ENCODE results near the gene NPTX1. TPM values are rescaled to one million over a fixed set of nuclear protein-coding genes. Genes with fewer than 3 reads are reported as not detected.
"Not testable (repeated sequence)": the region's sequence is repeated elsewhere in the genome, so short reads cannot be mapped to it uniquely, and the experiment has no call there.

Gene NPTX1
- total and polyA plus RNA-seq, 4 donors, result under 0.01 TPM; not detected in 3

DNA sequence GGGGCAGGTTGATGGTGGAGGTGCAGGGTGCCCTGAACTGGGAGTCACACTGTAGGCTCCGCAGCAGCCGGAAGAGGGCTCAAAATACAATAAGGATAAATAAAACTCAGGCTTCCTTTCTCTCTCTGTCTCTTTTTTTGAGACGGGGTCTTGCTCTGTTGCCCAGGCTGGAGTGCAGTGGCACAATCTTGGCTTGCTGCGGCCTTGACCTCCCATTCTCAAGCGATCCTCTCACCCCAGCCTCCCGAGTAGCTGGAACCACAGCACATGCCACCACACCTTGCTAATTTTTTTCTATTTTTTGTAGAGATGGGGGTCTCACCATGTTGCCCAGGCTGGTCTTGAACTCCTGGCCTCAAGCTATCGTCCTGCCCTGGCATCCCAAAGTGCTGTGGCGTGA, 32.9 kb upstream of the NPTX1 start (continued):
- TF ChIP-seq HNF4G (IDR thresholded peaks at IDR 0.05), result no peak

DNA sequence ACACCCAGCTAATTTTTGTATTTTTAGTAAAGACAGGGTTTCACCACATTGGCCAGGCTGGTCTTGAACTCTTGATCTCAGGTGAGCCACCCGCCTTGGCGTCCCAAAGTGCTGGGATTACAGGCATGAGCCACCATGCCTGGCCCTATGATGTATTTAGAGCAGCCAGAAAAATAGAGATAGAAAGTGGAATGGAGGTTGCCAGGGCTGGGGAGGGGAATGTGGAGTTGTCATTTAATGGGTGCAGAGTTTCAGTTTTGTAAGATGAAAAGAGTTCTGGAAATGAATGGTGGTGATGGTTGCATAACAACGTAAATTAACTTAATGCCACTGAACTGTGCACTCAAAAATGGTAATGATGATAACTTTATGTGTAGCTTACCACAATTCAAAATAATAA, 31.6 kb upstream of the NPTX1 start:
- Histone ChIP-seq H3K36me3 (ENCODE audit: control insufficient read depth in 4 of 4, insufficient read depth in 3 of 4, low read depth in 1 of 4, low read length in 3 of 4) (no peaks in the 10 kb centered on the region), H3K9me3 (ENCODE audit: control insufficient read depth in 4 of 4, low read length in 3 of 4) (no peaks in the 10 kb centered on the region), H3K27ac (ENCODE audit: low read depth in 1 of 2, low read length in 2 of 2) (no peak overlapping the region), H3K4me1 (ENCODE audit: control insufficient read depth in 4 of 4, insufficient read depth in 4 of 4, low read length in 3 of 4) (no peaks in the 10 kb centered on the region), H3K9ac (ENCODE audit: low read depth in 1 of 2, low read length in 2 of 2) (no peak overlapping the region), H3K27me3 (ENCODE audit: control insufficient read depth in 4 of 4, insufficient read depth in 4 of 4, low read length in 3 of 4) (peaks cover 0 to 4% (median 1%) of the 10 kb centered on the region in 4 donors), H3K4me3 (ENCODE audit: low read depth in 1 of 3, low read length in 3 of 3) (no peak overlapping the region)
- WGBS, result 81% methylated on average over 3 of the region's 3 CpGs
- TF ChIP-seq FOXA1 (IDR thresholded peaks at IDR 0.05), result no peak
- no peak for TF ChIP-seq GABPA (IDR thresholded peaks at IDR 0.05 in 1 of 2, conservative IDR thresholded peaks at IDR 0.05 in 1 of 2)
- TF ChIP-seq HNF4G (IDR thresholded peaks at IDR 0.05), result no peak
- TF ChIP-seq RAD21 (IDR thresholded peaks at IDR 0.05), result no peak
- no peak for TF ChIP-seq FOXA2 (IDR thresholded peaks at IDR 0.05)
- no peak for TF ChIP-seq RXRA (IDR thresholded peaks at IDR 0.05)
- TF ChIP-seq, protein P1, sequence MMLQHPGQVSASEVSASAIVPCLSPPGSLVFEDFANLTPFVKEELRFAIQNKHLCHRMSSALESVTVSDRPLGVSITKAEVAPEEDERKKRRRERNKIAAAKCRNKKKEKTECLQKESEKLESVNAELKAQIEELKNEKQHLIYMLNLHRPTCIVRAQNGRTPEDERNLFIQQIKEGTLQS (IDR thresholded peaks at IDR 0.05), result no peak
- TF ChIP-seq, protein P2, sequence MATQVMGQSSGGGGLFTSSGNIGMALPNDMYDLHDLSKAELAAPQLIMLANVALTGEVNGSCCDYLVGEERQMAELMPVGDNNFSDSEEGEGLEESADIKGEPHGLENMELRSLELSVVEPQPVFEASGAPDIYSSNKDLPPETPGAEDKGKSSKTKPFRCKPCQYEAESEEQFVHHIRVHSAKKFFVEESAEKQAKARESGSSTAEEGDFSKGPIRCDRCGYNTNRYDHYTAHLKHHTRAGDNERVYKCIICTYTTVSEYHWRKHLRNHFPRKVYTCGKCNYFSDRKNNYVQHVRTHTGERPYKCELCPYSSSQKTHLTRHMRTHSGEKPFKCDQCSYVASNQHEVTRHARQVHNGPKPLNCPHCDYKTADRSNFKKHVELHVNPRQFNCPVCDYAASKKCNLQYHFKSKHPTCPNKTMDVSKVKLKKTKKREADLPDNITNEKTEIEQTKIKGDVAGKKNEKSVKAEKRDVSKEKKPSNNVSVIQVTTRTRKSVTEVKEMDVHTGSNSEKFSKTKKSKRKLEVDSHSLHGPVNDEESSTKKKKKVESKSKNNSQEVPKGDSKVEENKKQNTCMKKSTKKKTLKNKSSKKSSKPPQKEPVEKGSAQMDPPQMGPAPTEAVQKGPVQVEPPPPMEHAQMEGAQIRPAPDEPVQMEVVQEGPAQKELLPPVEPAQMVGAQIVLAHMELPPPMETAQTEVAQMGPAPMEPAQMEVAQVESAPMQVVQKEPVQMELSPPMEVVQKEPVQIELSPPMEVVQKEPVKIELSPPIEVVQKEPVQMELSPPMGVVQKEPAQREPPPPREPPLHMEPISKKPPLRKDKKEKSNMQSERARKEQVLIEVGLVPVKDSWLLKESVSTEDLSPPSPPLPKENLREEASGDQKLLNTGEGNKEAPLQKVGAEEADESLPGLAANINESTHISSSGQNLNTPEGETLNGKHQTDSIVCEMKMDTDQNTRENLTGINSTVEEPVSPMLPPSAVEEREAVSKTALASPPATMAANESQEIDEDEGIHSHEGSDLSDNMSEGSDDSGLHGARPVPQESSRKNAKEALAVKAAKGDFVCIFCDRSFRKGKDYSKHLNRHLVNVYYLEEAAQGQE (IDR thresholded peaks at IDR 0.05), result no peak
- TF ChIP-seq JUND (IDR thresholded peaks at IDR 0.05), result no peak
- TF ChIP-seq, protein P3, sequence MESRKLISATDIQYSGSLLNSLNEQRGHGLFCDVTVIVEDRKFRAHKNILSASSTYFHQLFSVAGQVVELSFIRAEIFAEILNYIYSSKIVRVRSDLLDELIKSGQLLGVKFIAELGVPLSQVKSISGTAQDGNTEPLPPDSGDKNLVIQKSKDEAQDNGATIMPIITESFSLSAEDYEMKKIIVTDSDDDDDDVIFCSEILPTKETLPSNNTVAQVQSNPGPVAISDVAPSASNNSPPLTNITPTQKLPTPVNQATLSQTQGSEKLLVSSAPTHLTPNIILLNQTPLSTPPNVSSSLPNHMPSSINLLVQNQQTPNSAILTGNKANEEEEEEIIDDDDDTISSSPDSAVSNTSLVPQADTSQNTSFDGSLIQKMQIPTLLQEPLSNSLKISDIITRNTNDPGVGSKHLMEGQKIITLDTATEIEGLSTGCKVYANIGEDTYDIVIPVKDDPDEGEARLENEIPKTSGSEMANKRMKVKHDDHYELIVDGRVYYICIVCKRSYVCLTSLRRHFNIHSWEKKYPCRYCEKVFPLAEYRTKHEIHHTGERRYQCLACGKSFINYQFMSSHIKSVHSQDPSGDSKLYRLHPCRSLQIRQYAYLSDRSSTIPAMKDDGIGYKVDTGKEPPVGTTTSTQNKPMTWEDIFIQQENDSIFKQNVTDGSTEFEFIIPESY (IDR thresholded peaks at IDR 0.05), result no peak
- DNase-seq (ENCODE audit: low spot score), result no peak

DNA sequence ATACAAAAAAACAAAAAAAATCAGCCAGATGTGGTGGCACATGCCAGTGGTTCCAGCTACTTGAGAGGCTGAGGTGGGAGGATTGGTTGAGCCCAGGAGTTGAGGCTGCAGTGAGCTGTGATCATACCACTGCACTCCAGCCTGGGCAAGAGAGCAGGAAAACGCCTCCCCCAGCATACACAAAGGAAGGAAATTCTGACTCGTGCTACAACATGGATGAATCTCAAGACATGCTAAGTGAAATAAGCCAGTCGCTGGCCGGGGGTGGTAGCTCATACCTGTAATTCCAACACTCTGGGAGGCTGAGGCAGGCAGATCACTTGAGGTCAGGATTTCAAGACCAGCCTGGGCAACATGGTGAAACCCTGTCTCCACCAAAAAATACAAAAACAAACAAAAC, 30.8 kb upstream of the NPTX1 start:
- not testable (repeated sequence) for DNase-seq (ENCODE audit: low spot score); H3K36me3 ChIP-seq (ENCODE audit: control insufficient read depth in 4 of 4, insufficient read depth in 3 of 4, low read depth in 1 of 4, low read length in 3 of 4); H3K27me3 ChIP-seq (ENCODE audit: control insufficient read depth in 4 of 4, insufficient read depth in 4 of 4, low read length in 3 of 4); H3K9ac ChIP-seq (ENCODE audit: low read depth in 1 of 2, low read length in 2 of 2); H3K9me3 ChIP-seq (ENCODE audit: control insufficient read depth in 4 of 4, low read length in 3 of 4); H3K4me1 ChIP-seq (ENCODE audit: control insufficient read depth in 4 of 4, insufficient read depth in 4 of 4, low read length in 3 of 4); H3K4me3 ChIP-seq (ENCODE audit: low read depth in 1 of 3, low read length in 3 of 3); H3K27ac ChIP-seq (ENCODE audit: low read depth in 1 of 2, low read length in 2 of 2)
- WGBS, result 56% methylated on average over 4 of the region's 4 CpGs
